ENCODE results near the gene GALNTL6. TPM values are rescaled to one million over a fixed set of nuclear protein-coding genes. Genes with fewer than 3 reads are reported as not detected.

Gene GALNTL6
- total RNA-seq, 2 donors from 2014 or later: 0.71 TPM; not detected in 1

DNA sequence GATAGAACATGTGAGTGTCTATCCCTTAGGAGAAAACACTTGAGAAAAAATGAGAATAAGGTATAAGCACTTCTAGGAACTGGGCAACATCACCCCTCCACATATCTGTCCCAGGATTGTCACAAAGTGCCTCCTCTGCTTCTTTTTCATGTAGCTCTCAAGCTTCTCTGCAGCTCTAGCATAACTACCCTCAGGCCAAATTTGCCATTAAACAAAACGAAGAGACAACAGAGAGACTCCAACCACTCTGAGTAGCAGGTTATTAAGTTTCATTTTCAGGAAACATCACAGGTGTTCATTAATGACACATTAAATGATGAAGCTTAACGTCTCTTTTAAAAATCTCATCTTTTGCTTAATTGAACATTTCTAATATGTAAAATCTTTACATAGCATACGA is 580.0 kb downstream of the GALNTL6 start:
- H3K36me3 Mint-ChIP-seq (ENCODE audit: low read depth): no peaks in the 10 kb centered on the region
- TF ChIP-seq, protein P1, sequence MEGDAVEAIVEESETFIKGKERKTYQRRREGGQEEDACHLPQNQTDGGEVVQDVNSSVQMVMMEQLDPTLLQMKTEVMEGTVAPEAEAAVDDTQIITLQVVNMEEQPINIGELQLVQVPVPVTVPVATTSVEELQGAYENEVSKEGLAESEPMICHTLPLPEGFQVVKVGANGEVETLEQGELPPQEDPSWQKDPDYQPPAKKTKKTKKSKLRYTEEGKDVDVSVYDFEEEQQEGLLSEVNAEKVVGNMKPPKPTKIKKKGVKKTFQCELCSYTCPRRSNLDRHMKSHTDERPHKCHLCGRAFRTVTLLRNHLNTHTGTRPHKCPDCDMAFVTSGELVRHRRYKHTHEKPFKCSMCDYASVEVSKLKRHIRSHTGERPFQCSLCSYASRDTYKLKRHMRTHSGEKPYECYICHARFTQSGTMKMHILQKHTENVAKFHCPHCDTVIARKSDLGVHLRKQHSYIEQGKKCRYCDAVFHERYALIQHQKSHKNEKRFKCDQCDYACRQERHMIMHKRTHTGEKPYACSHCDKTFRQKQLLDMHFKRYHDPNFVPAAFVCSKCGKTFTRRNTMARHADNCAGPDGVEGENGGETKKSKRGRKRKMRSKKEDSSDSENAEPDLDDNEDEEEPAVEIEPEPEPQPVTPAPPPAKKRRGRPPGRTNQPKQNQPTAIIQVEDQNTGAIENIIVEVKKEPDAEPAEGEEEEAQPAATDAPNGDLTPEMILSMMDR (conservative IDR thresholded peaks at IDR 0.05): no peak
- 89% methylated on average over 3 of the region's 3 CpGs; no CpG with 5 or more reads in 1 of the 2 experiments for WGBS, 2 experiments (ENCODE audit: insufficient coverage in 1 of 2, insufficient read length in 1 of 2)

DNA sequence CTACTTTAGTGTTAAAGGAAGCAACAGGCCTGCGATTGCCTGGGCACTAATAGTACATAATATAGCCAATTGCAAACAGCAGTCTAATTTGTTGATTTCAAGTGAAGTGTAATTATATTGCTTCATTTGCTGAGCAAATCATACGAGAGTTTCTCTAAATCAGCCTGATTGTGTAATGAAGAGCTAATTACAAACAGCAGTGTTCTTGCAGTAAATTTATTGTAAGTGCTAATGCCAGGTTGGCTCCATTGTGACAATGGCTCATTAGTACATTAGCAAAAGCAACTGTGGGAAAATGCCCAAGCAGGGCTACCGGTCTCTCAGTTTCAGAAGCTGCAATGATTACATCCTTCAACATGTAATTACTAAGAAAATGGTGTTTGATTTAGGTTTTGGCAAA is 591.5 kb downstream of the GALNTL6 start:
- TF ChIP-seq, protein P1 (conservative IDR thresholded peaks at IDR 0.05): no peak
- no peak overlapping the region for H3K27ac ChIP-seq (ENCODE audit: low read depth, low read length)
- no peak overlapping the region for H3K4me3 ChIP-seq (ENCODE audit: low read length)
- no peaks in the 10 kb centered on the region for H3K9me3 ChIP-seq (ENCODE audit: control insufficient read depth, low read length)
- H3K9ac ChIP-seq (ENCODE audit: extremely low read depth, low read length, poor library complexity, severe bottlenecking): no peak overlapping the region
- no peaks in the 10 kb centered on the region for H3K36me3 ChIP-seq (ENCODE audit: control insufficient read depth, insufficient read depth, low read length)
- no peaks in the 10 kb centered on the region for H3K9me3 Mint-ChIP-seq
- no peaks in the 10 kb centered on the region for H3K27me3 ChIP-seq (ENCODE audit: control insufficient read depth, insufficient read depth, low read length, poor library complexity, severe bottlenecking)
- no peaks in the 10 kb centered on the region for H3K36me3 Mint-ChIP-seq (ENCODE audit: low read depth)
- peaks cover 14% of the 10 kb centered on the region for H3K4me1 Mint-ChIP-seq
- H3K27ac Mint-ChIP-seq: no peak overlapping the region
- H3K4me1 ChIP-seq (ENCODE audit: control insufficient read depth, insufficient read depth, low read length): no peaks in the 10 kb centered on the region
- 92% methylated on average over 3 of the region's 3 CpGs; no CpG with 5 or more reads in 1 of the 2 experiments for WGBS, 2 experiments (ENCODE audit: insufficient coverage in 1 of 2, insufficient read length in 1 of 2)
- H3K4me3 Mint-ChIP-seq: no peak overlapping the region
- H3K27me3 Mint-ChIP-seq (ENCODE audit: insufficient read depth): no peaks in the 10 kb centered on the region
- no peak for DNase-seq

More for the DNA sequence above, 580.0 kb downstream of the GALNTL6 start:
- Mint-ChIP-seq H3K9me3 (no peaks in the 10 kb centered on the region), H3K27me3 (ENCODE audit: insufficient read depth) (no peaks in the 10 kb centered on the region), H3K27ac (no peak overlapping the region), H3K4me3 (no peak overlapping the region), H3K4me1 (peaks cover 3% of the 10 kb centered on the region)
- no peak overlapping the region for H3K9ac ChIP-seq (ENCODE audit: extremely low read depth, low read length, poor library complexity, severe bottlenecking)
- H3K27ac ChIP-seq (ENCODE audit: low read depth, low read length): no peak overlapping the region
- no peak overlapping the region for H3K4me3 ChIP-seq (ENCODE audit: low read length)
- no peak for DNase-seq
- H3K4me1 ChIP-seq (ENCODE audit: control insufficient read depth, insufficient read depth, low read length): no peaks in the 10 kb centered on the region
- no peaks in the 10 kb centered on the region for H3K27me3 ChIP-seq (ENCODE audit: control insufficient read depth, insufficient read depth, low read length, poor library complexity, severe bottlenecking)
- H3K9me3 ChIP-seq (ENCODE audit: control insufficient read depth, low read length): no peaks in the 10 kb centered on the region
- H3K36me3 ChIP-seq (ENCODE audit: control insufficient read depth, insufficient read depth, low read length): no peaks in the 10 kb centered on the region

DNA sequence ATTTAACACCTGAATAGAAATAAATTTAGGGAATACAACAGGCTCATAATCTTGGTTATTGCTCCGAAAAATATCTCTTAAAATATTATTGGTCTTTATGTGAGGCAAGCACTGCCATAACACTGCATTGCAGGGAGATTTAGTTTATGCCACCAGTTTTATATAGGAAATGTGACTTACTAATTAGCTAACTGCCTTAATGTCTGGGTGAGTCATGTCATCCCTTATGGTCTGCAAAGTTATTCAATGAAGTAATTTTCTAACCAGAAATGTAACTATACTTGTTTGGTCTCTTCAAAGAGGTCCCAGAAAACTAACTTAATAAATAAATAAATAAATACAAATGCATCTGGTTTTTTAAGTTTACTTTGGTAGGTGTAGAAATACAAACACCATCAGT is 597.2 kb downstream of the GALNTL6 start:
- no peak for DNase-seq
- Mint-ChIP-seq H3K36me3 (ENCODE audit: low read depth) (no peaks in the 10 kb centered on the region), H3K9me3 (peaks cover 2% of the 10 kb centered on the region), H3K27ac (no peak overlapping the region), H3K4me1 (peaks cover 31% of the 10 kb centered on the region), H3K4me3 (no peak overlapping the region), H3K27me3 (ENCODE audit: insufficient read depth) (peaks cover under 1% of the 10 kb centered on the region)
- Histone ChIP-seq H3K27ac (ENCODE audit: low read depth, low read length) (no peak overlapping the region), H3K36me3 (ENCODE audit: control insufficient read depth, insufficient read depth, low read length) (no peaks in the 10 kb centered on the region), H3K4me1 (ENCODE audit: control insufficient read depth, insufficient read depth, low read length) (no peaks in the 10 kb centered on the region), H3K4me3 (ENCODE audit: low read length) (no peak overlapping the region), H3K9ac (ENCODE audit: extremely low read depth, low read length, poor library complexity, severe bottlenecking) (no peak overlapping the region), H3K9me3 (ENCODE audit: control insufficient read depth, low read length) (no peaks in the 10 kb centered on the region), H3K27me3 (ENCODE audit: control insufficient read depth, insufficient read depth, low read length, poor library complexity, severe bottlenecking) (peaks cover 16% of the 10 kb centered on the region)
- TF ChIP-seq, protein P1 (conservative IDR thresholded peaks at IDR 0.05): no peak
- WGBS, 2 experiments (ENCODE audit: insufficient coverage in 1 of 2, insufficient read length in 1 of 2): 100% methylated on average over 1 of the region's 1 CpG; no CpG with 5 or more reads in 1 of the 2 experiments

Measured in endodermal cell (in vitro differentiated cells).